ENCODE results near the gene TDRD15.
A peak's percentile ranks its signal among the peaks of the same experiment; 100 is the strongest.
"Not testable (repeated sequence)": the region's sequence is repeated elsewhere in the genome, so short reads cannot be mapped to it uniquely, and the experiment has no call there.

The TDRD15 gene

GRCh38 chr2:21123473-21124393 lies at the start of gene TDRD15:
TDRD15 (plus strand) TSS chr2:21123968; CDS start chr2:21137468, 13,500 bp downstream.
- Mint-ChIP-seq H3K4me3 (no peak within 1 kb of the TSS), H3K27ac (no peak within 1 kb of the TSS), H3K4me1 (no peaks in the 10 kb centered on the region), H3K27me3 (no peaks in the 10 kb centered on the region), H3K9me3 (no peaks in the 10 kb centered on the region), H3K36me3 (no peaks in the 10 kb centered on the region)
- peak; percentile 16 for ATAC-seq

GRCh38 chr2:21078296-21078695 lies 45.5 kb upstream of the TDRD15 start:
- Mint-ChIP-seq H3K4me1 (no peaks in the 10 kb centered on the region), H3K27me3 (no peaks in the 10 kb centered on the region), H3K4me3 (no peak overlapping the region), H3K36me3 (no peaks in the 10 kb centered on the region), H3K9me3 (peaks cover 7% of the 10 kb centered on the region), H3K27ac (no peak overlapping the region)
- no peak for ATAC-seq

- Mint-ChIP-seq H3K9me3 (peaks cover 7% of the 10 kb centered on the region), H3K4me1 (no peaks in the 10 kb centered on the region), H3K36me3 (no peaks in the 10 kb centered on the region), H3K27me3 (no peaks in the 10 kb centered on the region), H3K27ac (no peak overlapping the region), H3K4me3 (no peak overlapping the region)
- ATAC-seq = no peak
These were observed 40.3 kb upstream of the TDRD15 start for GRCh38 chr2:21083482-21083881.

GRCh38 chr2:21084401-21084800 lies 39.4 kb upstream of the TDRD15 start:
- H3K4me1 Mint-ChIP-seq = no peaks in the 10 kb centered on the region
- no peak overlapping the region for H3K4me3 Mint-ChIP-seq
- H3K27me3 Mint-ChIP-seq = no peaks in the 10 kb centered on the region
- H3K27ac Mint-ChIP-seq = no peak overlapping the region
- no peak for ATAC-seq
- H3K36me3 Mint-ChIP-seq = no peaks in the 10 kb centered on the region
- H3K9me3 Mint-ChIP-seq = peaks cover 7% of the 10 kb centered on the region

GRCh38 chr2:21092308-21092869 lies 31.4 kb upstream of the TDRD15 start:
- no peak for ATAC-seq
- Mint-ChIP-seq H3K4me3 (no peak overlapping the region), H3K4me1 (no peaks in the 10 kb centered on the region), H3K9me3 (no peaks in the 10 kb centered on the region), H3K36me3 (no peaks in the 10 kb centered on the region), H3K27me3 (no peaks in the 10 kb centered on the region), H3K27ac (no peak overlapping the region)

- Mint-ChIP-seq H3K27me3 (no peaks in the 10 kb centered on the region), H3K9me3 (no peaks in the 10 kb centered on the region), H3K4me3 (no peak overlapping the region), H3K27ac (no peak overlapping the region), H3K4me1 (no peaks in the 10 kb centered on the region), H3K36me3 (no peaks in the 10 kb centered on the region)
- ATAC-seq = no peak
These were observed 28.6 kb upstream of the TDRD15 start for GRCh38 chr2:21095178-21095577.

- Mint-ChIP-seq H3K9me3 (no peaks in the 10 kb centered on the region), H3K27ac (no peak overlapping the region), H3K4me1 (no peaks in the 10 kb centered on the region), H3K36me3 (no peaks in the 10 kb centered on the region), H3K4me3 (no peak overlapping the region), H3K27me3 (no peaks in the 10 kb centered on the region)
- ATAC-seq = no peak
These were observed 28.1 kb upstream of the TDRD15 start for GRCh38 chr2:21095714-21096113.

GRCh38 chr2:21096458-21096857 lies 27.3 kb upstream of the TDRD15 start:
- Mint-ChIP-seq H3K36me3 (no peaks in the 10 kb centered on the region), H3K27me3 (no peaks in the 10 kb centered on the region), H3K4me3 (no peak overlapping the region), H3K9me3 (no peaks in the 10 kb centered on the region), H3K4me1 (no peaks in the 10 kb centered on the region), H3K27ac (no peak overlapping the region)
- ATAC-seq = no peak

GRCh38 chr2:21097331-21097730 lies 26.4 kb upstream of the TDRD15 start:
- H3K27ac Mint-ChIP-seq = no peak overlapping the region
- no peaks in the 10 kb centered on the region for H3K4me1 Mint-ChIP-seq
- no peaks in the 10 kb centered on the region for H3K36me3 Mint-ChIP-seq
- no peak overlapping the region for H3K4me3 Mint-ChIP-seq
- H3K27me3 Mint-ChIP-seq = no peaks in the 10 kb centered on the region
- H3K9me3 Mint-ChIP-seq = no peaks in the 10 kb centered on the region
- ATAC-seq = no peak

- Mint-ChIP-seq H3K4me1 (no peaks in the 10 kb centered on the region), H3K27me3 (no peaks in the 10 kb centered on the region), H3K4me3 (no peak overlapping the region), H3K27ac (no peak overlapping the region), H3K9me3 (no peaks in the 10 kb centered on the region), H3K36me3 (no peaks in the 10 kb centered on the region)
- ATAC-seq = no peak
These were observed 25.5 kb upstream of the TDRD15 start for GRCh38 chr2:21098294-21098693.

- no peak for ATAC-seq
- H3K27ac Mint-ChIP-seq = no peak overlapping the region
- no peaks in the 10 kb centered on the region for H3K4me1 Mint-ChIP-seq
- no peak overlapping the region for H3K4me3 Mint-ChIP-seq
- H3K36me3 Mint-ChIP-seq = no peaks in the 10 kb centered on the region
- H3K27me3 Mint-ChIP-seq = no peaks in the 10 kb centered on the region
- H3K9me3 Mint-ChIP-seq = no peaks in the 10 kb centered on the region
These were observed 24.4 kb upstream of the TDRD15 start for GRCh38 chr2:21099281-21099907.

GRCh38 chr2:21101514-21102155 lies 22.1 kb upstream of the TDRD15 start:
- peak overlapping the region; percentile 30 for H3K27ac Mint-ChIP-seq
- not testable (repeated sequence) for H3K36me3 Mint-ChIP-seq, H3K9me3 Mint-ChIP-seq, H3K4me1 Mint-ChIP-seq, H3K27me3 Mint-ChIP-seq, ATAC-seq
- peak overlapping the region; percentile 24 for H3K4me3 Mint-ChIP-seq

GRCh38 chr2:21102356-21102755 lies 21.4 kb upstream of the TDRD15 start:
- Mint-ChIP-seq H3K36me3 (no peaks in the 10 kb centered on the region), H3K27me3 (no peaks in the 10 kb centered on the region), H3K4me1 (no peaks in the 10 kb centered on the region), H3K27ac (peak overlapping the region; percentile 30), H3K9me3 (no peaks in the 10 kb centered on the region), H3K4me3 (peak overlapping the region; percentile 24)
- ATAC-seq = no peak

- Mint-ChIP-seq H3K27me3 (no peaks in the 10 kb centered on the region), H3K9me3 (no peaks in the 10 kb centered on the region)
- no peak for ATAC-seq
These were observed 20.4 kb upstream of the TDRD15 start for GRCh38 chr2:21103274-21103891.

GRCh38 chr2:21104030-21104660 lies 19.6 kb upstream of the TDRD15 start:
- Mint-ChIP-seq H3K9me3 (no peaks in the 10 kb centered on the region), H3K36me3 (no peaks in the 10 kb centered on the region), H3K4me1 (no peaks in the 10 kb centered on the region), H3K27me3 (no peaks in the 10 kb centered on the region), H3K27ac (no peak overlapping the region), H3K4me3 (no peak overlapping the region)
- no peak for ATAC-seq

More at GRCh38 chr2:21103274-21103891, 20.4 kb upstream of the TDRD15 start:
- no peaks in the 10 kb centered on the region for H3K36me3 Mint-ChIP-seq
- H3K4me3 Mint-ChIP-seq = no peak overlapping the region
- no peaks in the 10 kb centered on the region for H3K4me1 Mint-ChIP-seq
- H3K27ac Mint-ChIP-seq = no peak overlapping the region

Data from stimulated activated memory B cell treated with anti-CD40 and anti-IgM and Interleukin-4, amounts not matched to agents 10 μg/mL and 1 μg/mL and 100 μg/mL, for 72 hours (primary cell).